GM18867 (cell line): ENCODE results near the gene LAIR1.
"Not testable (repeated sequence)": the region's sequence is repeated elsewhere in the genome, so short reads cannot be mapped to it uniquely, and the experiment has no call there.

Experiments
- ATAC-seq: cut with Tn5 transposase; IDR thresholded peaks from one replicate; pipeline ENCODE4 v1.9.1; 2021; ENCODE audit warnings: mild to moderate bottlenecking, moderate library complexity; ENCODE audit not compliant: unreplicated experiment

LAIR1 gene

DNA sequence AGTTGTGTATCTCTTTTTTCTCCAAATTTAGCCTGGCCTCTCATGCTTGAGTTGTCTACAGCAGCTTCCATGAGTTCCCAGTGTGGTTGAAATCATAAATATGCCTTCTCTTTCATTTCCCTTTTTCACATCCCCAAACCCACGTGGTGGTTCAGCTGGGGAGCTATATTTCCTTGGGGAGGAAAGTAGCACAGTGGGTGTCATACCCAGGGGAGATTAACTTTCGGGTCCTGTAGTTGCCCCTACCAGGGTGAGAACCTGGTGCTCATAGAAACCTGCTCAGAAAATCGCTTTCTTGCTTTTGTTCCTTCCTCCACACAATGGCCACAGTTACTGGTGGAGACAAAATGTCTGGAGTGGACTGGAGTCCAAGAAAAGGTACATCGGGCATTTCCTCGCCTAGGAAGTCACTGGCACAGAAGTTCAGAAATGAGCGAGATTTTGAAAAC, 18.8 kb downstream of the LAIR1 start:
- no peak for ATAC-seq

DNA sequence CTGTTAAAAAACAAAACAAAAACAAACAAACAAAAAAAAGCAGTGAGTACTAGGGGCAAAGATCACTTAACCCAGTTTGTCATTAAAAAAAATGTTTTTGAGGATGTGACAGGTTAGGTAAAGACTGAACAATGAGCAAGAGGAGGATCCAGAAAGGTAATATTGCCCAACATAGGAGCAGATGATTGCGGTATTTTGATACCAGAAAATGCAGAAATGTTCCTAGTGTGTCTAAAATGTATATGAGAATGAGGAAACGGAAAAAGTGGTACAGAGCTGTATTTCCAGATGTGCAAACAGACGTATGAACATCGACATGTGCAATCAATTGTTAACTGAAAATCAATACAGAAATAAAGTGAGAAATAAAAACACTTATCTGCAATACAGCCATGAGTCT, 20.9 kb downstream of the LAIR1 start:
- ATAC-seq: no peak

DNA sequence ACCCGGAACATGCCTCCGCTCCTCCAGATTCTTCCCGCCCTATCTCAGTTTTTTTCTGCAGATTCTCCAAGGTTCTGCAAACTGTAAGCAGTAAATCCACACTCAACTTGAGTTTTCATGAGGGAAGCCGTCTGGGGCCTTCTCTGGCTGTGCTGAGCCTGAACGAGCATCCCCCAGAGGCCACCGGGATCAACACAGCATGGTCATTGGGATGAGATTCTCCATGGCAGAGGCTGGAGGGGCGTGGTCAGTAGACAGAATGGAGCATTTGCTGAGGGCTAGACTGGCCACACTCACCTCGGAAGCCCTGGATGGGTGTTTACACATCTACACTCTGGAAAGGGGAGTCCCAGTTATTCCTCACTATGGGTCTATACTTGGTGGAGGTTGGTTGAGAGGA, 23.4 kb downstream of the LAIR1 start:
- ATAC-seq: no peak

DNA sequence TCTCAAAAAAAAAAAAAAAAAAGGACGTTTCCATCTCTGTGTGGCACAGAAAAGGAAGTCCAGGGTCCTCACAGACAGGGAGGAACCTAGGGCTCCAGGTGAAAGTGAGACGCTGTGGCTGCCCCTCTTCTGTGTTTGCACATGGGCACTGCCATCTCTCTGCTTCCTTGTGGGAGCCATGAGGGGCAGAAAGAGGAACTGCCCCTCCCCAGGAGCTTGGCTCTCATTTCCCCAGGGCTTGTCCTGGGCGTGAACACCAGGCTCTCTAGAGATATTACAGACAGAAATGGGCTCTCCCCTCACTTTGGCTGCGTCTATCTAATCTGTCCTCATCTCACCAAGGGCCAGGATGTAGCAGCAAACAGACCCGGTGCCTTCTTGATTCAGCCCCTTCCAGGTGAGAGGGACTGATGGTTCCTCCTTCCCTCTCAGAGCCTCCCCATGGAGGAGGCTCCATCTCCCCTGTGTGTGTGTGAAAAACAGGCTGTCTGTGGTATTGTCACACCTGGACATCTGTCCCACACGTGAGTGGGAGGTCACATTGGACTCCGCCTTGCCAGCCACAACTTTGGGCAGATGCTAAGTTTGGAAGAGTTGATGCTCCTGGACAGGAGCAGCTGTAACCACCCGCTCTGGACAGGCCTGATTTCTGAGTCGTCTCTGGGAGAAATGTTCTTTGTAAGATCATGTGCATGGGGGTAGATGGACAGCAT, 24.9 kb downstream of the LAIR1 start:
- ATAC-seq: no peak

DNA sequence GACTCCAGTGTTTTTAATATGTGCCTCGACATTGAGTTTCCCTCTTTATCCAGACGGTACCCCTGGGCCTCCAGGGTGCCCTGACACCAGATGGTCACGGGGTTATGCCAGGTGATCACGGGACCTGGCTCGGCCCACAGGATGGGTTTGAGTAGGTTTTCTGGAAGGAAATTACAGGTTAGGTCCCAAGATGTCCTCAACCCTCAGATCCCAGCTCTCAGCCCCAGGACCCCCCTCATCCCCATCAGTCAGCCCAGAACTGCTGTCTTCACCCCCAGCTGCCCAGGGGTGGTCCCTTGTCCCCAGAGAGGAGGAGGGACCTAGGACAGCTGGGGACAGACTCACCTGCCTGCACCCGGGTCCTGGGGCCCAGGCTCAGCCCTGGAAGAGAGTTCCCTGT, 26.2 kb downstream of the LAIR1 start:
- ATAC-seq: no peak

DNA sequence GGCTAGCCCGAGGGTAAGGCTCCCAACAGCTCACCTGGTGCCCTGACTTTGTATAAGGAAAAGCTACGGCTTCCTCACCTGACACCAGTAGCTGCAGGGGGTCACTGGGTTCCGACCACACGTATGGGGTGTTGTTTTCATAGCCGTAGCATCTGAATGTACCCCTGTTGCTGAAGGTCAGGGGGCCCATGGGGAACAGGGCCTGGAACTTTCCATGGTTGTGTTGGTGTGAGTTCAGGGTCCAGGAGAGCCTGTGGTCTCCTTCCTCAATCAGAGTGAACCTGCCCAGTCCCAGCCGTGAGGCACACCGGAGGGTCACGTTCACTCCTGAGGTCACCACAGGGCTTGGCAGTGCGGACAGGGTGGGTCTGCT, 26.9 kb downstream of the LAIR1 start:
- ATAC-seq: no peak

DNA sequence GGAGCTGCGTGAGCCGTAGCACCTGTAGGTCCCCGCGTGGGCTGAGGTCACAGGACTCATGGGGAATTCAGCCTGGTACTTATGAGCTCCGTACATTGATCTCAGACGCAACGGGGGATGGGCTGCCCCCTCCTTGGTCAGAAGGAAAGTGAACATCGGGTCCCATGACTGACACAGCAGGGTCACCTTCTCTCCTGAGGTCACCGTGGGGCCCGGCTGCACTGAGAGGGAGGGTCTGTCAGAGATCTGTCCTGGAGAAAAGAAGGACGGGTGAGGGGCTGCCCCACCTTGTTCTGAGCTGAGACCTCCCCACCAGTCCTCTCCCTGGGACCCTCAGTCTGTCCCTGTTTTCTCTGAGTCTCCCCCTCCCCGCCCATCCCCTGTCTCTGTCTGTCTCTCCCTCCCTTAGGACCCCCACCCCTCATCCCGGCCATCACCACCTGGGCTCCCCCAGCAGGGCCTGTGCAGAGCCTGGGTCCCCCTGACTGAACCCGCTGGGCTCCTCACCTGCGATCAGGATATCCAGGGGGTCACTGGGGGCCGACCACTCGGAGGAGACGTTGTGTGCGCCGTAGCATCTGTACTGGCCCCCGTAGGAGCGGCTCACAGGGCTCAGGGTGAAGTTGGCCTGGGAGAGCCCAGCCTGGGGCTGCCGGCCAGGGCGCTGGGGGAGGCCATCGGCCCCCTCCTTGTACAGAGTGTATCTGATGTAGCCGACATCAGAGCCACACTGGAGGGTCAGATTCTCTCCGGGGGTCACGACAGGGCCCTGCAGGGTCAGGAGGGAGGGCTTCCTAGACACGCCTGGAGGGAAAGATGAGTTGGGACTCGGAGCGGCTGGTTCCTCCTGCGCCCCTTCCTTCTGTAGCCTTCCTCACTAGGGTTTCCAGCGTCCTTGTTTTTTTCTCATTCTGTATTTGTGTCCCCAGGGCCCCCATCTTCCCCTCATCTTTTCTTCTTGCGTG, 27.6 kb downstream of the LAIR1 start:
- no peak for ATAC-seq

DNA sequence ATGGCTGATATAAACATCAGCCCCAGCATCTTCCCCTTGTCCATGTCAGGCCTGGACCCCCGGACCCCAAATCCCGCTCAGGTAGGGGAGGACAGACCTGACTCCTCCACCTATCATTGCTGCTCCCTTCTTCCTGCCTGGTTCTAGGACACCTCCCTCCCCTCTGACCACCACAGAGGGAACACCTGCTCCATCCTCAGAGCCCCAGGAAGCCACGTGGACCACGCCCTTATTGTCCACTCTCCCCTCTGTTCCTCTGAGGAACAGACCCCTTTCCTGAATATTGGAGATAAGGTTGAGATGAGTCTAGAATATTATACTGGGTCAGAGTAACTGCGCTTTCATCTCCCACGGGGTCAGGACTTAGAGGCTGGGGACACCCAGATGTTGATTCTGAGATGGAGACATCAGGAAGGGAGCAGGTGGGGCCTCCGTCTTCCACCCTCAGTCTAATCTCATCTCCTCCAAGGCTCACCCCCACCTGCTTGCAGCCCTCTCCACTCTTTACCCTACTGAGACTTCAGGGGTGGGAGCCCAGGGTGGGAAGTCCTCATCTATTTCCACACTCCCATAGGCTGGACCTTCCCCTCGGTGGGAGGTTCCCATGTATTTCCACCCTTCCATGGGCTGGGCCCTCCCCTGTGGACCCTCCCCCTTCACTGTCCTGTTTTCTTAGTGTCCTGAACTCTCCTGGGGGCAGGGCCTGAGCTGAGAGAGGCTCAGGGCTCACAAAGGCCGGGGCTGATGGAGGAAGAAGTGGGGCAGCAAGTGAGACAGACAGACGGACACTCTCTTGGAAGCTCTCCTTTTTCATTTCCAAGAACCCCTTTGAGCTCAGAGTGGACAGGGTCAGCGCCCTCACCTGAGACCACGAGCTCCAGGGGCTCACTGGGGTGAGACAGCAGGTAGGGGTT, 28.5 kb downstream of the LAIR1 start:
- no peak for ATAC-seq

DNA sequence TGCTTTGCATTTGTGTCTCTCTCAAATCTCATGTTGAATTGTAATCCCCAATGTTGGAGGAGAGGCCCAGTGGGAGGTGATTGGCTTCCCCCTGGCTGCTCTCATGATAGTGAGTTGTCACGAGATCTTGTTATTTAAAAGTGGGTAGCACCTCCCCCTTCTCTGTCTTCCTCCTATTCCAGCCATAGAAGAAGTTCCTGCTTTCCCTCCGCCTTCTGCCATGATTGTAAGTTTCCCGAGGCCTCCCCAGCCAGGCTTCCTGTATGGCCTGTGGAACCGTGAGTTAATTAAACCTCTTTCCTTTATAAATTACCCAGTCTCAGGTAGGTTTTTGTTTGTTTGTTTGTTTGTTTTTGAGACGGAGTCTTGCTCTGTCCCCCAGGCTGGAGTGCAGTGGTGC, 29.6 kb downstream of the LAIR1 start:
- ATAC-seq: no peak

DNA sequence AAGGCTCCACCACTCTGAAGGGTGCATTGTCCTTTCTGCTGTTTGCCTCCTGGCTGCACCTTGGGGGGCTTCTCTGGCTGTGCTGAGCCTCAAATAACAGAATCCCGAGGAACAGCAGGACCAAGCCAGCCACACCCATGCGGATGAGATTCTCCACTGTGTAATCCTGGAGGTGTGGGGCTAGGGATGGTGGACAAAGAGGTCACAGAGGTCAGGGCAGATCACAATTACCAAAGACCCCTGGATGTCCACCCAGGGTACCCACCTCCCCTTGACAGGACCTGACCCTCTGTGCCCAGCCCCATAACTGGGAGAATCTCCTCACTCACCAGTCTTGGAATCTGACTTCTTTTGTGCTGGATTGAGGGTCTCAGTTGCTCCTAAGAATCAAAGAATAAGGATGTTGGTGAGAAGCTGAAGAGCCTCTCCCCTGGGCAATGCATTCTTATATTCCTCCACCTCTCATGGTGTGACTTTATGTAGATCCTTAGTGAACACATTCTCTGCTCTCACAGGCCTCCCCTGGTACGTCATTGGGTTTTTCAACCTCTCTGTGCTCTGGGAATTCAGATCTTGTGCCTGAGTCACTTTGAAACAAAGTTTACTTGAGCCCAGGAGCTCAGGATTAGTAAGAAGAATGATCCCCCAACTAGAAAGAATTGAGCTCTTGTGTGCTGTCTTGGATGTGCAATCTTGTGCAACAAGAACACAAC, 31.0 kb downstream of the LAIR1 start:
- no peak for ATAC-seq

DNA sequence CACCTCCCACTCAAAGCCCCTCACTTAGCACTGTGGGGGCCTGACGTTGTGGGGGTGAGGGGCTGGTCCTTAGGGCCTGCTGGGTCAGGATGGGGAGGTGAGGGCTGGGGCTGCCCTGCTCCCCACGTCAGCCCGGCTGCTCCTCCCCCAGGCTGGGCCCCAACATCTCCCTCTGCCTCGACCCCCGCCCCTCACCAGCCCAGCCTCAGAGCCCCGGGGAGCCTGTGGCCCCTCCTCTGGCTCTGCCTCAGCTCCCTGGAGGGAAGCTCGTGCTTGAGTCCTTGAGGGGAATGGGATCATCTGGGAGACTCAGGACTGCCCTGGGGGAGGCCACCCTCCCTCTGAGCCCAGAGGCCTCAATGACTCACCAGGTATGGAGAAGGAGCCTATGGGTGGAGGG, 32.6 kb downstream of the LAIR1 start:
- ATAC-seq: no peak

DNA sequence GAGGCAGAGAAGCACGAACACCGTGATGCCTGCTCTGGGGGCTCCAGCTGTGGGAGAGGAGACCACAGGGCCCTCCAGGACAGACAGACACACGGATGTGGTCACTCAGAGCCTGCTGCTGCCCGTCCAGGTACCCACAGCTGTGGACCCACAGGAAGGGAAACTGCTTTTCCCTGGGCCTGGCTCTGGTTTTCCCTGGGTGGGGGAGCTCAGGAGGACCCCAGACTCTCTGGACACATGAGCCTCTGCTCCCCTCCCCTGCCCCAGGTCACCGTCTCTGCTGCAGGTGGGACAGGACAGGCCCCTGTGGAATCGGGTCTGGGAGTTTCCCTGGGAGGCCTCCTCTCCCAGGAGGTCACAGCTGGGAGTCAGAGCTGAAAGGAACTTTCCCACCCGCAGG, 33.1 kb downstream of the LAIR1 start:
- ATAC-seq: no peak

DNA sequence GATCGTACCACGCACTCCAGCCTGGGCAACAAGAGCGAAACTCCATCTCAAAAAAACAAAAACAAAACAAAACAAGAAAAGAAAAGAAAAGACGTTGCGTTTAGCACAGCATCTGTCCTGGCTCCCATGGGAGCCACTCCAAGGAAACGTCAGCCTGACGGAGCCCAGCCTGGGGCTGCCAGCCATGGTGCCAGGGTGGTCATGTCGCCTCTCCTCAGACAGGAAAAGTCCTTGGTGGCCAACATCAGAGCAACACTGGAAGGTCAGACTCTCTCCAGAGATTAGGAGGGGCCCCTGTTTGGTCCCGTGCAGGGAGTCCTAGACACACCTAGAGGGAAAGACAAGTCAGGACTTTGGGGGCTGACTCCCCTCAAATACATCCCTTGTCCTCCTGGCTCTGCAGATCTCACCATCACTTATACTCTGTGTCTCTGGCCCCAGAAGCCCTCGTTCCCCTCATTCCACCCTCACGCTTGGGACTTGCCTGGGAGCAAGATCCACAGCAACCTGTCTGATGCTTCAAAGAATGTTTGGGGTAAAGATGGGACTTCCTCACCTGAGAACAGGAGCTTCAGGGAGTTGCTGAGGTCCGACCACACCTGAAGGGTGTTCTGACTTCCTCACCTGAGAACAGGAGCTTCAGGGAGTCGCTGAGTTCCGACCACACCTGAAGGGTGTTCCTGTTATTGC, 35.1 kb downstream of the LAIR1 start:
- no peak for ATAC-seq

DNA sequence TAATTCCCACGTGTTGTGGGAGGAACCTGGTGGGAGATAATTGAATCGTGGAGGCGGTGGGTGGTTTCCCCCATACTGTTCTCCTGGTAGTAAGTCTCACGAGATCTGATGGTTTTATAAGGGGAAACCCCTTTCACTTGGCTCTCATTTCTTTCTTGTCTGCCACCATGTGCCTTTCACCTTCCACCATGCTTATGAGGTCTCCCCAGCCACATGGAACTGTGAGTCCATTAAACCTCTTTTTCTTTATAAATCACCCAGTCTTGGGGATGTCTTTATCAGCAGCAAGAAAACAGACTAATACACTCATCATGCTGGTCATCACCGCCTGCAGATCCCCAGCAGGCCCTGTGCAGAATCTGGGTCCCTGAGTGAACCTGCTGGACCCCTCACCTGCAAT, 36.0 kb downstream of the LAIR1 start:
- ATAC-seq: not testable (repeated sequence)

DNA sequence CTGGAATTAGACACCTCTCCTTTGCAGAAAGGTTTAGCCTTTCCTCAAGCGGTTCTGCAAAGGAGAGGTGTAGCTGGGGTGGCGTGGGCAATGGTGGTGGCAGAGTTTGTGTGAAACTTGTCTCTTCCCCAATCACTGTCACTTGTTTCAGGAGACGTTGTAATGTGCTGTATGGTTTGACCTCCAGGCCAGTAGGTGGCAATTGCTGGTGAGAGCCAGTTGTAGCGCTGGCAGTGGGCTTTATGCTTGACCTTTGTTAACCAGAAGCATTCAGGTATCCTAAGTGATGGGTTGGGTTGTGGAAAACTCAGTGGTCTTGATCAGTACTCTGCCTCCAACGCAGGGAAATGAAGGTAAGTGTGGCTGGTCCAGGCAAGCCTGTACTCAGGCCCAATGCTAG, 39.1 kb downstream of the LAIR1 start:
- no peak for ATAC-seq

DNA sequence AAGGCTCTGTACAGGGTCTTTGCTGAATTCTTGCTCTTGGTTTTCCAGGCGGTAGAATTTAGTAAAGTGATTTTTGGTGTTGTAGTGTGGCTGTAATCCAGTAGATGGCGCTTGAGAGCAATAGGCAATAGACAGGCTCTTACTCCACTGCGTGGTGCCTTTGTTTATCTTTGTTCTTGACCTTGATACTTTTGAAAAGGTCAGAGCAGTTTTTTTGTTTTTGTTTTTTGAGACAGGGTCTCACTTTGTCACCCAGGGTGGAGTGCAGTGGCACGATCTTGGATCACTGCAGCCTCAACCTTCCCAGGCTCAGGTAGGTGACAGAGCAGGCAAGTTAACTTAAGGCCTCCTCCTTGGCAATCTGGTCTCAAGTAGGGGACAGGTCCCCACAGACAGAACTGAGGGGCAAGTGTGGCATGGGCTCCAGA, 39.5 kb downstream of the LAIR1 start:
- ATAC-seq: no peak

DNA sequence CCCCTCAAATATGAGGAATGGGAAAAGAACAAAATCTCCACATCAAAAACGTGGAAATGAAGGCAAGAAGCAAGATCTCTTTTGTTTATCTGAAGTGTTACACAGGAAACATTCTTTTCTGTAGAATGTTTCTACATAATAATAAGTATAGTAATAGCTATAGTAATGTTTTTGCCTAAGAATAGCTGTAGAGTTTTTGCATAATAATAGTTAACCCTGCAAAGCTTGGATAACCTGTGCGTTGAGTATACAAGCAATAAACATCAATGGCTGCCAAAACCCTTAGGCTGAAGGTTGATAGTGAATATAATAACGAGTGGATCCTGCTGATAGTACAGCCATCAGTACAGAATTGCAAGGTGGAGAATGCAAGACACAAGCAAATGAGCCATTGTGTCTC, 40.7 kb downstream of the LAIR1 start:
- ATAC-seq: no peak

DNA sequence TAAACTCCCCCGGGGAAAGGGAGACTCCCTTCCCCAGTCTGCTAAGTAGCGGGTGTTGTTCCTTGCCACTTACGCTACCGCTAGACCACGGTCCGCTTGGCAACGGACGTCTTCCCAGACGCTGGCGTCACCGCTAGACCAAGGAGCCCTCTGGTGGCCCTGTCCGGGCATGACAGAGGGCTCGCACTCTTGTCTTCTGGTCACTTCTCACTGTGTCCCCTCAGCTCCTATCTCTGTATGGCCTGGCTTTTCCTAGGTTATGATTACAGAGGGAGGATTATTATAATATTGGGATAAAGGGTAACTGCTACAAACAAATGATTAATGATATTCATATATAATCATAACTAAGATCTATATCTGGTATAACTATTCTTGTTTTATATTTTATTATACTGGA, 41.8 kb downstream of the LAIR1 start:
- ATAC-seq: not testable (repeated sequence)

DNA sequence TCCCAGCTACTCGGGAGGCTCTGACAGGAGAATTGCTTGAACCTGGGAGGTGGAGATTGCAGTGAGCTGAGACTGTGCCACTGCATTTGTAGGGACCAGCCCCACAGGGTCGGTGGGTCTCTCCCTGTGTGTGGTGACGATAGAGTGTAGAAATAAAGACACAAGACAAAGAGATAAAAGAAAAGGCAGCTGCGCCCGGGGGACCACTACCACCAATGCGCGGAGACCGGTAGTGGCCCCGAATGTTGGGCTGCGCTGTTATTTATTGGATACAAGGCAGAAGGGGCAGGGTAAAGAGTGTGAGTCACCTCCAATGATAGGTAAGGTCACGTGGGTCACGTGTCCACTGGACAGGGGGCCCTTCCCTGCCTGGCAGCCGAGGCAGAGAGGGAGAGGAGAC, 42.4 kb downstream of the LAIR1 start:
- not testable (repeated sequence) for ATAC-seq
